SJCRH30 (cell line): ENCODE results near the gene EEIG2. TPM values are rescaled to one million over a fixed set of nuclear protein-coding genes. Genes with fewer than 3 reads are reported as not detected.

Experiments used
- DNase-seq, 2 experiments: peaks; one replicate each; pipeline ENCODE4 v3.0.0-alpha.2; 2015 to 2020
- H3K27ac ChIP-seq: fragments of 250-450 bp; sonication (Bioruptor Pico); 2 replicates; pipeline ENCODE4 v1.5.1; 2020; ENCODE audit warnings: mild to moderate bottlenecking, moderate library complexity
- H3K27me3 ChIP-seq: fragments of 250-450 bp; sonication (Bioruptor Pico); 2 replicates; pipeline ENCODE4 v1.5.1; 2020; ENCODE audit warnings: mild to moderate bottlenecking, moderate library complexity
- H3K36me3 ChIP-seq: fragments of 250-450 bp; sonication (Bioruptor Pico); 2 replicates; pipeline ENCODE4 v1.5.1; 2020; ENCODE audit warnings: mild to moderate bottlenecking, moderate library complexity
- H3K4me1 ChIP-seq: fragments of 250-450 bp; sonication (Bioruptor Pico); 2 replicates; pipeline ENCODE4 v1.5.1; 2020; ENCODE audit warnings: mild to moderate bottlenecking, moderate library complexity
- H3K4me3 ChIP-seq: fragments of 250-450 bp; sonication (Bioruptor Pico); 2 replicates; pipeline ENCODE4 v1.5.1; 2020; ENCODE audit warnings: mild to moderate bottlenecking, moderate library complexity
- H3K9me3 ChIP-seq: fragments of 250-450 bp; sonication (Bioruptor Pico); replicated peaks from 2 replicates; pipeline ENCODE4 v1.5.1; 2020; ENCODE audit warnings: mild to moderate bottlenecking, moderate library complexity
- total RNA-seq: library from RNA; depleted of rRNA; stranded (reverse); fragments of >200 nt; shearing (Covaris generic); gene quantifications from 2 replicates; pipeline ENCODE4 v1.2.3, GENCODE V29; 2014

The EEIG2 gene
- total RNA-seq, 1 experiment from 2014 or later = 15.8 TPM

DNA sequence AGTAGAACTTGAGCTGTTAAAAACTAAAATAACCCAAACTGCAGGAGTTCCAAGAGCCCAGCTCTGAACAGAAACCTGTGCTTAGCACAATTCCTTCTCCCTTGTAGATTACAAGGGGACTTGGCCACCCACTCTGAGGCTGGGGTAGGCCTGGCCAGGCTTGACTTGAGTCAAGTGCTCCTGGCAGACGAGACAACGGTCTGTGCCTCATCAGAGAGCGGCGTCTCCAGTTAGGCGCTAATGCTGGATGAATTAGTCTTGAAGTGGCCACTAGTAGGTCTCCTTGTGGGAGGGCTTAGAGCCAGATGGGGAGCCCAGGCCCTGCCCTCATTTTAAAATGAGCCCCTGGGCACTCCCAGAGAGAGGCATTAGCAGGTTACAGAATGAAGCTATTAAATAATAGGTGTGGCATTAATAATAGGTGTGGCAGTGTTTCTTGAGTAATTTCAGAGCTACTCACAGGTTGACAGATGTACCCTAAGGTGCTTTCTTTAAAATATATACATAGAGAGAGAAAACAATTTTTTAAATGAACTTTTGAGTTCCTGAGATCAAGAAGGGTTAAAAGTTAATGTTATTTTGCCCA lies 1.1 kb downstream of the EEIG2 start:
- peaks cover 5% of the 10 kb centered on the region; the same call in 1 of the 2 replicates for H3K4me1 ChIP-seq
- no peaks in the 10 kb centered on the region for H3K27me3 ChIP-seq
- no peak overlapping the region for H3K27ac ChIP-seq
- no peaks in the 10 kb centered on the region for H3K9me3 ChIP-seq
- no peaks in the 10 kb centered on the region for H3K36me3 ChIP-seq
- DNase-seq = peak; percentile 58 to 71
- H3K4me3 ChIP-seq = peak overlapping the region; percentile 63

- H3K9me3 ChIP-seq = no peaks in the 10 kb centered on the region
- H3K4me3 ChIP-seq = no peak overlapping the region
- no peak overlapping the region for H3K27ac ChIP-seq
- DNase-seq = peak; percentile 40 to 48
- no peaks in the 10 kb centered on the region for H3K27me3 ChIP-seq
- peaks cover 5% of the 10 kb centered on the region; the same call in 1 of the 2 replicates for H3K4me1 ChIP-seq
- no peaks in the 10 kb centered on the region for H3K36me3 ChIP-seq
These were observed 1.9 kb downstream of the EEIG2 start for GRCh38 chr1:108561689-108562326.

DNA sequence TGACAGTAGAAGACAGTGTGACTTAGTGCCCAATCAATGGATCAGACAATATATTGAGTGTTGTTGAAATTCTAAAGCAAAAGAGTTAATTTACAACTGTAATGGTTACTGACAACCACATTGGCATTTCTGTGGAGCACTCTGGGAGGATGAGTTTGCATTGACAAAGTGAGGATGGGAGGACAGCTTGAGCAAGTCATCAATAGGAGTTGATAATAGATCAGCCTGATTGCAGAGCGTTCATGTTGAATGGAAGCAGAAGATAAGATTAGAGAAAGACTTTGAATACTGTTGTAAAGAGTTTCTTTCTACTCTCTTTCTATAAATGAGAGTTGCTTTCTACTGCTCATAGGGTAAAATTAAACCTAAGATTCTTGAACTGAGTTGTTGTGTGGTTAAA lies 3.9 kb downstream of the EEIG2 start:
- H3K36me3 ChIP-seq = no peaks in the 10 kb centered on the region
- H3K27me3 ChIP-seq = no peaks in the 10 kb centered on the region
- no peaks in the 10 kb centered on the region for H3K9me3 ChIP-seq
- peaks cover 5% of the 10 kb centered on the region; the same call in 1 of the 2 replicates for H3K4me1 ChIP-seq
- H3K4me3 ChIP-seq = no peak overlapping the region
- H3K27ac ChIP-seq = no peak overlapping the region
- DNase-seq = no peak

GRCh38 chr1:108565081-108565480 lies 5.2 kb downstream of the EEIG2 start:
- Histone ChIP-seq H3K4me3 (no peak overlapping the region), H3K4me1 (peaks cover 5% of the 10 kb centered on the region; the same call in 1 of the 2 replicates), H3K36me3 (no peaks in the 10 kb centered on the region), H3K27me3 (no peaks in the 10 kb centered on the region), H3K9me3 (no peaks in the 10 kb centered on the region), H3K27ac (no peak overlapping the region)
- no peak for DNase-seq

GRCh38 chr1:108565512-108565911 lies 5.6 kb downstream of the EEIG2 start:
- peaks cover 5% of the 10 kb centered on the region; the same call in 1 of the 2 replicates for H3K4me1 ChIP-seq
- H3K27me3 ChIP-seq = no peaks in the 10 kb centered on the region
- H3K4me3 ChIP-seq = no peak overlapping the region
- no peak overlapping the region for H3K27ac ChIP-seq
- no peaks in the 10 kb centered on the region for H3K36me3 ChIP-seq
- no peak for DNase-seq
- no peaks in the 10 kb centered on the region for H3K9me3 ChIP-seq

DNA sequence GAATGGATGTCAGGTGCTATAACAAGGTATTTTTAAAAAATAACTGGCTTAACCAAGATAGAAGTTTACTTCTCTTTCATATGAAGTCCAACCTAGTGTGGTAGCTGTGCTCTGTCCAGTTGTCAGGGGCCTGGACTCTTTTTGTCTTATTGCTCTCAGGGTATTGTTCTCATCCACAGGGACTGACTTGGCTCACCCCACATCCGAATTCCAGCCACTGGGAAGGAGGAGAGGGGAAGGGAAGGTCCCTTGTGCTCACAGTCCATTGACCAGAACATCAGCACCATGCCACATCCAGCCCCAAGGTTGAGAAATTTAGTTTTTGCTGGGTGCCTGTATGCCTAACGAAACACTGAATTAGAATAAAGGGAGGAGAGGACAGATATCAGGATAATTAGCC lies 8.7 kb downstream of the EEIG2 start:
- Histone ChIP-seq H3K27ac (no peak overlapping the region), H3K9me3 (no peaks in the 10 kb centered on the region), H3K4me3 (no peak overlapping the region), H3K36me3 (no peaks in the 10 kb centered on the region), H3K27me3 (no peaks in the 10 kb centered on the region), H3K4me1 (no peaks in the 10 kb centered on the region)
- DNase-seq = no peak

DNA sequence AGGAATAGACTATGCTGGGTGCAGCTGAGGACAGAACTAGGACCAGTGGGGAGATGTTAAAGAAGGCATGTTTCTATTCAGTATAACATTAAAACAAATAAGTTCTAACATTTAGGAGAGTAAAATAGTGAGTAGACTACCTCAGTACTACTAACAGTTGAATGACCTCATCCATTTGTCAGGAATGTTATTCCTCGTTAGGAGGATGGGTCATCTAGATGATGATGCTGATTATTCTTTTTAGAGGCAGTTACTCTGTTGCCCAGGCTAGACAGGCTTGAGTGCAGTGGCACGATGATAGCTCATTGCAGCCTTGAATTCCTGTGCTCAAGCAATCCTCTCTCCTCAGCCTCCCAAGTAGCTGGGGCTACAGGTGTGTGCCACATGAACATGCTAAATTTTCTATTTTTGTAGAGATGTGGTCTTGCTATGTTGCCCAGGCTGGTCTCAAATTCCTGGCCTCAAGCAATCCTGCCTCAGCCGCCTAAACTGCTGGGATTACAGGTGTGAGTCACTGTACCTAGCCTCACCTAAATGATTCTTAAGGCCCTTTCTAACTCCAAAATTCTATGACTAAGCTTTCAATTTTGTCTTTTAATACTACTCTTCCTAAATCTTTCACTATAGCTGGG lies 9.3 kb downstream of the EEIG2 start:
- DNase-seq = no peak
- no peaks in the 10 kb centered on the region for H3K27me3 ChIP-seq
- no peak overlapping the region for H3K27ac ChIP-seq

GRCh38 chr1:108570128-108570527 lies 10.2 kb downstream of the EEIG2 start:
- H3K4me3 ChIP-seq = no peak overlapping the region
- no peaks in the 10 kb centered on the region for H3K27me3 ChIP-seq
- H3K9me3 ChIP-seq = no peaks in the 10 kb centered on the region
- no peaks in the 10 kb centered on the region for H3K36me3 ChIP-seq
- peak; percentile 6 to 41 for DNase-seq
- H3K27ac ChIP-seq = no peak overlapping the region
- no peaks in the 10 kb centered on the region for H3K4me1 ChIP-seq

More for the DNA sequence above, 9.3 kb downstream of the EEIG2 start:
- no peaks in the 10 kb centered on the region for H3K4me1 ChIP-seq
- no peak overlapping the region for H3K4me3 ChIP-seq
- H3K36me3 ChIP-seq = no peaks in the 10 kb centered on the region
- no peaks in the 10 kb centered on the region for H3K9me3 ChIP-seq

DNA sequence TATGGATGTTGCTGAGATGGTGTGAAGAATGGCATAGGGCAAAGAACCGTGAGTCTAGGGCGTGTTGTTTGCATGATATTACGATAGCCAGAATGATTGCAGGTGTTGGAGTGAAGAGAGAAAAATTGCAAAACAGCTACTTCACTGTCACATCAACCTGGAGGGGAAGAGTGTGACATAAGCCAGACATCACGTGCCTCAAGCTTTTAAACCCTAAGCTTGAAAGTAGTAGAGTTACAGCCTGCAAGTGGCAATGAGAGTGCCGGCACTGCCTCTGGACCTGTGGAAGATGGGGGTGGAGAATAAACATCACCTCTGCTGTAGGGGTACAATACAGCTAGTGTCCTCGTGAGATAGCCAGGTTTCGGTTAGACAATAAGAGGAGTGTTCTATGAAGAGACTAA lies 11.1 kb downstream of the EEIG2 start:
- Histone ChIP-seq H3K36me3 (no peaks in the 10 kb centered on the region), H3K4me3 (no peak overlapping the region)
- no peak for DNase-seq

GRCh38 chr1:108572182-108572581 lies 12.3 kb downstream of the EEIG2 start:
- no peak overlapping the region for H3K4me3 ChIP-seq
- no peaks in the 10 kb centered on the region for H3K36me3 ChIP-seq
- no peaks in the 10 kb centered on the region for H3K27me3 ChIP-seq
- no peaks in the 10 kb centered on the region for H3K4me1 ChIP-seq
- no peak for DNase-seq
- no peak overlapping the region for H3K27ac ChIP-seq
- H3K9me3 ChIP-seq = no peaks in the 10 kb centered on the region

More for the DNA sequence above, 11.1 kb downstream of the EEIG2 start:
- Histone ChIP-seq H3K4me1 (no peaks in the 10 kb centered on the region), H3K9me3 (no peaks in the 10 kb centered on the region), H3K27me3 (no peaks in the 10 kb centered on the region), H3K27ac (no peak overlapping the region)

DNA sequence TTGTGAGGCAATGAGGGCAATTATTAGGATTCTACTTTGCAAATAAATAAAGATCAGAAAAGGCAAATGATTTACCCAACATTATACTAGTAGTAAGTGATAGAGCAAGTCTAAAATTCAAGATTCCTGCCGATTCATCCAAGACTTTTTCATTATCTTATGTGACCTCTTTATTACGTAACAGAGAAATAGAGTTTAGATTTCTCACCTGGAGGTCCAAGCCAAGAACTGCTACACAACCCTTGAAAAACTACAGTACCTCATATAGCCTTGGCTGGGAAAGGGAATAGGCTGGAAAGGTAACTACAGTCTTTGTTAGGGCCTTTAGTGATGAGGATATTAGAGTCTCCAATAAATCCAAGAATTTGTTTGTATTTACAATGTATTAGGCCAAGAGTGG lies 13.3 kb downstream of the EEIG2 start:
- Histone ChIP-seq H3K36me3 (no peaks in the 10 kb centered on the region), H3K27ac (no peak overlapping the region), H3K27me3 (no peaks in the 10 kb centered on the region), H3K9me3 (no peaks in the 10 kb centered on the region), H3K4me1 (no peaks in the 10 kb centered on the region), H3K4me3 (no peak overlapping the region)
- no peak for DNase-seq

GRCh38 chr1:108574008-108574407 lies 14.1 kb downstream of the EEIG2 start:
- Histone ChIP-seq H3K27me3 (no peaks in the 10 kb centered on the region), H3K4me3 (no peak overlapping the region)
- no peak for DNase-seq

DNA sequence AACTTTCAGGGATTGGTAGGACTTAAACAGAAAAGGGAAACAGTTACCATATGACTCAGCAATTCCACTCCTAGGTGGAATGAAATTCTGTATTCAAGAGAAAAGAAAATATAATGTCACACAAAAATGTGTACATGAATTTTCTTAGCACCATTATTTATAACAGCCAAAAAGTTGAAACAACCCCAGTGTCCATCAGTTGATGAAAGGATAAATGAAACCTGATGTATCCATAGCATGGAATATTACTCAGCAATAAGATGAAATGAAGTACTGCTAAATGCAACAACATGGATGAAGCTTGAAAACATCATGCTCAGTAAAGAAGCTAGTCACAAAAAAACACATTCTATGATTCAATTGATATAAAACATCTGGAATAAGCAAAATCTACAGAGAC lies 15.5 kb downstream of the EEIG2 start:
- Histone ChIP-seq H3K4me1 (no peaks in the 10 kb centered on the region), H3K27ac (no peak overlapping the region)

More at GRCh38 chr1:108574008-108574407, 14.1 kb downstream of the EEIG2 start:
- H3K27ac ChIP-seq = no peak overlapping the region
- no peaks in the 10 kb centered on the region for H3K4me1 ChIP-seq
- H3K36me3 ChIP-seq = no peaks in the 10 kb centered on the region
- H3K9me3 ChIP-seq = no peaks in the 10 kb centered on the region

DNA sequence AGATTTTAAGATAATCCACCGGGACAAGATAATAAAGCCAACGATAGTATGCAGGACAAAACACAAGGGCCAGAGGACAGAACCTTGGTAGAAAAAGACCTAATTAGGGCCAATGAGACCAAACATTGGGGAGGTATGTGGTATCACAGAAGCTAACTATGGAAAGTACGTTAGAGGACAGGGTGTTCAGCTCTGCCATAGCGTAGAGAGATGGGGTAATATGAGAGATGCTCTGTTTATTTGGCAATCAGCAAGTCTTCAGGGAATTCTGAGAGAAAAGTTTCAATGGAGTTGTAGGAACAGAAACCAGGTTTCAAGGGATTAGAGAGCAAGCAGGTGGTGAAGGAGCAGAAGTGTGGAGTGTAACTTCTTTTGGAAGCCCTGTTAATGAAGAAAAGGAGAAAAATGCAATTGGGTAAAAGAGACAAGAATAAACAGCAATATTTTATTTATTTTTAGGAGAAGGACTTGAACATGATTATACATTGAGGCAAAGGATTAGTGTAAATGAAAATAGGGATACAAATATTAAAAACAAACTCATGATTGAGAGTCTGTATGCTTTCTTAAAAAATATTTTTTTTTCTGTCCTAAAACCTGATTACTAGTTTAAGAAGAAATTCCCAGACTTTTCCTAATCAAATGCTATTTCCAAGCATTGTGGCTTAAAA lies 24.0 kb downstream of the EEIG2 start:
- H3K27ac ChIP-seq = no peak overlapping the region
- peak in 1 of 2 experiments; percentile 26 for DNase-seq

More for the DNA sequence above, 15.5 kb downstream of the EEIG2 start:
- no peak overlapping the region for H3K4me3 ChIP-seq
- no peaks in the 10 kb centered on the region for H3K9me3 ChIP-seq
- DNase-seq = no peak
- H3K27me3 ChIP-seq = no peaks in the 10 kb centered on the region
- H3K36me3 ChIP-seq = no peaks in the 10 kb centered on the region

DNA sequence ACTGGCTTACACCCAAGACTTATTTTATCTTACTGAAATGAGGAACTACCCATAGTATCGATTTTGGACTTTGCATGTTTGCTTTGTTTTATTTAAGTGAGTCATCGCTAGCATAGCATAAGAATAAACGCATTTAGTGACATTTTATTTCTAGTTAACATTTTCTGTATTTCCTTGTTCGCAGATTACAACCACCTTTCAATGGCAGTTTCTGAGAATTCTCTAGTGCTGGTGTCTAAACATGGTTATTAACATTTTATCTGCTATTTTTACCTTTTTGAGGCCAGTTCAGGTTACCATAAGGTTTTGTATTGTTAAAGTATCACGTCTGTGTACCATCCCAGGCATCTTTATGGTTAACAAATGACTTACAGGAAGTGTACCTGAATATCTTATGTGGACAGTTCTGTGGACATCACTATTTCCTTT lies 24.5 kb downstream of the EEIG2 start:
- no peaks in the 10 kb centered on the region for H3K4me1 ChIP-seq
- no peak overlapping the region for H3K4me3 ChIP-seq
- no peak overlapping the region for H3K27ac ChIP-seq
- H3K36me3 ChIP-seq = no peaks in the 10 kb centered on the region
- DNase-seq = no peak
- H3K9me3 ChIP-seq = no peaks in the 10 kb centered on the region; the same call in 1 of the 2 replicates
- H3K27me3 ChIP-seq = no peaks in the 10 kb centered on the region

More for the DNA sequence above, 24.0 kb downstream of the EEIG2 start:
- Histone ChIP-seq H3K27me3 (no peaks in the 10 kb centered on the region), H3K4me1 (no peaks in the 10 kb centered on the region), H3K4me3 (no peak overlapping the region), H3K9me3 (no peaks in the 10 kb centered on the region; the same call in 1 of the 2 replicates), H3K36me3 (no peaks in the 10 kb centered on the region)
